Subcutaneous abdominal adipose tissue (tissue), 5 donors: Measurements from ENCODE around the gene PRADC1.

ENCODE experiments used
- H3K27ac ChIP-seq: one replicate; pipeline ENCODE4 v1.7.0; 2013; ENCODE audit warnings: low read depth, mild to moderate bottlenecking, inconsistent platforms, low read length, moderate library complexity
- H3K27me3 ChIP-seq, 5 donors: one replicate each; pipeline ENCODE4 v1.7.0; 2013; ENCODE audit warnings: low read length in 5 of 5, inconsistent platforms in 1 of 5; ENCODE audit not compliant: control insufficient read depth in 5 of 5, insufficient read depth in 4 of 5
- H3K36me3 ChIP-seq, 5 donors: one replicate each; pipeline ENCODE4 v1.7.0; 2013; ENCODE audit warnings: low read length in 5 of 5; ENCODE audit not compliant: control insufficient read depth in 5 of 5, insufficient read depth in 5 of 5
- H3K4me1 ChIP-seq, 5 donors: one replicate each; pipeline ENCODE4 v1.7.0; 2013; ENCODE audit warnings: low read length in 5 of 5, mild to moderate bottlenecking in 3 of 5, moderate library complexity in 1 of 5; ENCODE audit not compliant: control insufficient read depth in 5 of 5, insufficient read depth in 5 of 5
- H3K4me3 ChIP-seq, 5 donors: one replicate each; pipeline ENCODE4 v1.7.0; 2013; ENCODE audit warnings: low read length in 5 of 5, low read depth in 1 of 5
- H3K9ac ChIP-seq, 5 donors: one replicate each; pipeline ENCODE4 v1.7.0; 2013; ENCODE audit warnings: low read length in 5 of 5, mild to moderate bottlenecking in 4 of 5, moderate library complexity in 3 of 5
- H3K9me3 ChIP-seq, 5 donors: one replicate each; pipeline ENCODE4 v1.7.0; 2013; ENCODE audit warnings: low read length in 5 of 5; ENCODE audit not compliant: control insufficient read depth in 5 of 5
- donor health status: healthy.
- donor health status: healthy.
- donor health status: healthy.
- donor health status: healthy.
- donor health status: healthy.

PRADC1 gene

GRCh38 chr2:73233154-73233931 lies at the start of gene PRADC1:
Gene PRADC1, minus strand, starts transcription at chr2:73233239. Its CDS starts 79 bp downstream, at chr2:73233160.
- peaks cover 0 to 22% (median 18%) of the 10 kb centered on the region in 5 donors for H3K36me3 ChIP-seq

GRCh38 chr2:73281244-73281643 lies 48.2 kb upstream of the PRADC1 start:
- H3K27me3 ChIP-seq, result peaks cover 0 to 15% (median 4%) of the 10 kb centered on the region in 5 donors
- H3K9ac ChIP-seq, result no peak overlapping the region
- H3K27ac ChIP-seq, result no peak overlapping the region
- peaks cover 0 to 26% (median 16%) of the 10 kb centered on the region in 5 donors for H3K4me1 ChIP-seq
- H3K9me3 ChIP-seq, result no peaks in the 10 kb centered on the region
- no peaks in the 10 kb centered on the region for H3K36me3 ChIP-seq
- H3K4me3 ChIP-seq, result no peak overlapping the region

More at GRCh38 chr2:73233154-73233931, at the start of gene PRADC1:
- peak within 1 kb of the TSS; percentile 82 to 98 (median 91) for H3K9ac ChIP-seq
- no peaks in the 10 kb centered on the region for H3K27me3 ChIP-seq
- H3K9me3 ChIP-seq, result no peaks in the 10 kb centered on the region
- H3K4me1 ChIP-seq, result peaks cover 13 to 43% (median 34%) of the 10 kb centered on the region in 5 donors
- peak within 1 kb of the TSS; percentile 94 for H3K27ac ChIP-seq
- peak within 1 kb of the TSS; percentile 73 to 99 (median 97) for H3K4me3 ChIP-seq

GRCh38 chr2:73279852-73280251 lies 46.8 kb upstream of the PRADC1 start:
- Histone ChIP-seq H3K36me3 (no peaks in the 10 kb centered on the region), H3K4me3 (no peak overlapping the region), H3K4me1 (peaks cover 0 to 17% (median 12%) of the 10 kb centered on the region in 5 donors), H3K9ac (no peak overlapping the region), H3K9me3 (no peaks in the 10 kb centered on the region), H3K27ac (no peak overlapping the region), H3K27me3 (peaks cover 0 to 5% (median under 1%) of the 10 kb centered on the region in 5 donors)

- peaks cover 0 to 4% (median 0%) of the 10 kb centered on the region in 5 donors for H3K9me3 ChIP-seq
- H3K36me3 ChIP-seq, result no peaks in the 10 kb centered on the region
- H3K4me1 ChIP-seq, result peaks cover 0 to 8% (median 7%) of the 10 kb centered on the region in 5 donors
- no peak overlapping the region for H3K9ac ChIP-seq
- H3K27ac ChIP-seq, result no peak overlapping the region
- H3K4me3 ChIP-seq, result no peak overlapping the region
- H3K27me3 ChIP-seq, result peaks cover 6 to 30% (median 28%) of the 10 kb centered on the region in 5 donors
Measured at GRCh38 chr2:73272270-73272669, 39.2 kb upstream of the PRADC1 start.

GRCh38 chr2:73269686-73270465 lies 36.8 kb upstream of the PRADC1 start:
- H3K9me3 ChIP-seq, result peaks cover 0 to 4% (median 0%) of the 10 kb centered on the region in 5 donors
- H3K4me3 ChIP-seq, result no peak overlapping the region
- no peaks in the 10 kb centered on the region for H3K36me3 ChIP-seq
- H3K27me3 ChIP-seq, result peaks cover 17 to 40% (median 34%) of the 10 kb centered on the region in 5 donors
- H3K4me1 ChIP-seq, result peaks cover 0 to 8% (median 7%) of the 10 kb centered on the region in 5 donors
- H3K27ac ChIP-seq, result no peak overlapping the region
- H3K9ac ChIP-seq, result no peak overlapping the region

- Histone ChIP-seq H3K27ac (no peak overlapping the region), H3K27me3 (peaks cover 17 to 41% (median 34%) of the 10 kb centered on the region in 5 donors), H3K4me1 (peaks cover 0 to 8% (median 7%) of the 10 kb centered on the region in 5 donors), H3K36me3 (peaks cover 0 to under 1% (median 0%) of the 10 kb centered on the region in 5 donors), H3K4me3 (peak overlapping the region in 3 of 5 donors; percentile 29 to 35 (median 32)), H3K9me3 (peaks cover 0 to 3% (median 0%) of the 10 kb centered on the region in 5 donors), H3K9ac (no peak overlapping the region)
Measured at GRCh38 chr2:73268830-73269685, 36.0 kb upstream of the PRADC1 start.

- no peak overlapping the region for H3K27ac ChIP-seq
- peaks cover 0 to 8% (median 7%) of the 10 kb centered on the region in 5 donors for H3K4me1 ChIP-seq
- no peak overlapping the region for H3K9ac ChIP-seq
- H3K4me3 ChIP-seq, result peak overlapping the region in 2 of 5 donors; percentile 32 to 35
- peaks cover 0 to 3% (median 0%) of the 10 kb centered on the region in 5 donors for H3K9me3 ChIP-seq
- H3K36me3 ChIP-seq, result peaks cover 0 to 3% (median 0%) of the 10 kb centered on the region in 5 donors
- peaks cover 17 to 42% (median 34%) of the 10 kb centered on the region in 5 donors for H3K27me3 ChIP-seq
Measured at GRCh38 chr2:73268366-73268829, 35.4 kb upstream of the PRADC1 start.

- no peak overlapping the region for H3K9ac ChIP-seq
- H3K27me3 ChIP-seq, result peaks cover 17 to 42% (median 34%) of the 10 kb centered on the region in 5 donors
- H3K27ac ChIP-seq, result no peak overlapping the region
- H3K9me3 ChIP-seq, result peaks cover 0 to 3% (median 0%) of the 10 kb centered on the region in 5 donors
- peaks cover 0 to 8% (median 7%) of the 10 kb centered on the region in 5 donors for H3K4me1 ChIP-seq
- peaks cover 0 to 3% (median 0%) of the 10 kb centered on the region in 5 donors for H3K36me3 ChIP-seq
- no peak overlapping the region for H3K4me3 ChIP-seq
Measured at GRCh38 chr2:73267008-73267407, 34.0 kb upstream of the PRADC1 start.
